Measurements from ENCODE around the gene LUC7L3. TPM values are rescaled to one million over a fixed set of nuclear protein-coding genes. Genes with fewer than 3 reads are reported as not detected.

The LUC7L3 gene
- total and polyA plus RNA-seq, 3 experiments from 2014 or later: 72.5 to 120 (median 113) TPM

DNA sequence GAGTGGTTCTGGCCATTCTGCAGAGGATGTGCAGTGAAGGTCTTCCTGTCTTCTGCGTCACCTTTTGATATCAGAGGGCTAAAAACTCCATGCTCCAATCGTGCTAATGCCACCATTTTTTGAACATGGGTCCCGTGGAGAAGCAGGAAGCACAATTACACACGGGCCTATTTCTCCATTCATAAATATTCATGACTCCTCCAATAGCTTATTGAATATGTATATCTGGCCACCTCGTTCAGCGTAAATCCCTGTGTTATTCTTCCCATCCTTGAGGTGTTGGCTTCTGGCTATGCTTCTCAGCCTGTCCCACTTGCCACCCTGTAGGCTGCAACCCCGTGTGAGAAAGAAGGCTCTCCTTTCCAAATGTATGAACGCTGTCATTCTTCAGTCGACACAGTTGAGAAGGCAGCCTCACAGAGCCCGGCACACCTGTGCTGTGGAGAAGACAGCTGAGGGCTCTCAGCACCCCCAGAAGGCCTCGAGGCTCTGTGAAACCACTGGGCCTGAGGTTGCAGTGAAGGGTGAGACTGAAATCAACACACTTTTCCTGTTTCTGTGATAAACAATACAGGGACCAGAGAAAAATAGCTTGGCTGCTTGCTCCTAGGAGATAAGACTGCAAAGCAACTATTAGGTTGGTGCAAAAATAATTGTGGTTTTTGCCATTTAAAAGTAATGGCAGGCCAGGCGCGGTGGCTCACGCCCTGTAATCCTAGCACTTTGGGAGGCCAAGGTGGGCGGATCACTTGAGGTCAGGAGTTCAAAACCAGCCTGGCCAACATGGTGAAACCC is 52.8 kb downstream of the LUC7L3 start:
- Histone ChIP-seq H3K4me1 (ENCODE audit: insufficient read depth, low read length) (no peaks in the 10 kb centered on the region), H3K27me3 (ENCODE audit: insufficient read depth, low read length, poor library complexity, severe bottlenecking) (no peaks in the 10 kb centered on the region), H3K27ac (ENCODE audit: low read depth, low read length) (no peak overlapping the region), H3K4me3 (ENCODE audit: low read length) (no peak overlapping the region), H3K9me3 (ENCODE audit: low read length) (no peaks in the 10 kb centered on the region), H3K36me3 (ENCODE audit: insufficient read depth, low read length) (no peaks in the 10 kb centered on the region)
- ChIA-PET CTCF (interaction anchor here (2.4 kb wide), 1 partner anchor 11 kb away, joined by 13 read pairs; no protein-coding TSS in a partner anchor), POLR2A (interaction anchor here (0.8 kb wide), 1 partner anchor 94 kb away, joined by 3 read pairs; the partner anchor contains the start of gene TOB1)
- H3K9me3 Mint-ChIP-seq: no peaks in the 10 kb centered on the region
- peaks cover 0 to 3% (median 0%) of the 10 kb centered on the region in 3 donors for H3K36me3 Mint-ChIP-seq
- H3K27ac Mint-ChIP-seq: peak overlapping the region in 1 of 8 donors; percentile 17
- peak overlapping the region in 1 of 7 donors; percentile 13 for H3K4me3 Mint-ChIP-seq
- H3K4me1 Mint-ChIP-seq: peaks cover 3 to 7% (median 6%) of the 10 kb centered on the region in 3 donors
- no peak for DNase-seq
- peaks cover 7 to 15% of the 10 kb centered on the region in 2 donors for H3K27me3 Mint-ChIP-seq

DNA sequence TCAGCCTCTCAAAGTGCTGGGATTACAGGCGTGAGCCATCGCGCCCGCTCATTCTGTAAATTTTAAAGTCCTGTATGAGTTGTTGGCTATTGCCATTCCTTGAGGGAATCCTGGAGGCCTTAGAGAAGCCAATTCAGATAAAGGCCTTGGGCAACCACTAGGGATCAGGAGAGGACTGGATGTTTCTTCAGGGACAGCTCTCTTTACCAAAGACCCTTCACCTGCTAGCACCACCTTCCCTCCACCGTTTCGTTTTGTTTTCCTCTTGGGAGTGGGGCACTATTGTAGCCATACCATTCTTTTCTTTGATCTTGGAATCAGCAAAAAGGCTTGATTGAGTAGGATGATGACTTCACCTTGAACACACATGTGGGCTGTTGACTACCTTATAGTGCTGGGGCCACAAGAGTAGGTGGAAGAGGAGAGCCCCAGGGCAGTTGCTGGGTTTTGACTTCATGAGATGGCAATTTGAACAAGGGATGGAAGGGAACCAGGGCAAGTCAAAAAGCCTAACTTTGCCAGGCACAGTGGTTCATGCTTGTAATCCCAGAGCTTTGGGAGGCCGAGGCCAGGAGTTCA is 54.9 kb downstream of the LUC7L3 start:
- POLR2A ChIA-PET: no interaction called here
- CTCF ChIA-PET: interaction anchor here (2.4 kb wide), 1 partner anchor 9 kb away, joined by 13 read pairs; no protein-coding TSS in a partner anchor
- peaks cover 0 to 2% (median 0%) of the 10 kb centered on the region in 3 donors for H3K36me3 Mint-ChIP-seq

DNA sequence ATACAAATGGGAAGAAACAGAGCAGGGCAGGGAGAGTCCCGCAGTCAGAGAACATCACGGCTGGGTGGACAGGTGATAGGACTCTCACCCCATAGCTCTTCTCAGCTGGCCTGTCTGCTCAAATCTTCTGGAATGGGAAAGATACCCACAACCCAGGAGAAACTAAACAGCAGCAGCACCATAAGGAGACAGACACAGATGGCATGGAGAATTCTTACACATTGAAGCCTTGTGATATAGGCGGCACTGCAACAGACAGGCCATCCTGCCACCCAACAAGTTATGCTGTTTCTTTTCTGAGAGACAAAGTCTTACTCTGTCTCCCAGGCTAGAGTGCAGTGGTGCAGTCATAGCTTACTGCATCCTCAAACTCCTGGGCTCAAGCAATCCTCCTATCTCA is 56.5 kb downstream of the LUC7L3 start:
- Mint-ChIP-seq H3K36me3 (peaks cover 0 to 2% (median 0%) of the 10 kb centered on the region in 3 donors), H3K4me1 (peaks cover 20 to 33% (median 30%) of the 10 kb centered on the region in 3 donors), H3K4me3 (no peak overlapping the region), H3K27ac (no peak overlapping the region), H3K27me3 (peaks cover 4% of the 10 kb centered on the region in 2 donors), H3K9me3 (no peaks in the 10 kb centered on the region)
- Histone ChIP-seq H3K27ac (ENCODE audit: low read depth, low read length) (no peak overlapping the region), H3K4me1 (ENCODE audit: insufficient read depth, low read length) (peaks cover 15% of the 10 kb centered on the region), H3K9me3 (ENCODE audit: low read length) (no peaks in the 10 kb centered on the region), H3K4me3 (ENCODE audit: low read length) (no peak overlapping the region), H3K36me3 (ENCODE audit: insufficient read depth, low read length) (no peaks in the 10 kb centered on the region), H3K27me3 (ENCODE audit: insufficient read depth, low read length, poor library complexity, severe bottlenecking) (no peaks in the 10 kb centered on the region)
- CTCF ChIA-PET: interaction anchor here (1.2 kb wide), 1 partner anchor 14 kb away, joined by 4 read pairs; no protein-coding TSS in a partner anchor
- POLR2A ChIA-PET: no interaction called here
- no peak for DNase-seq

More for the DNA sequence above, 54.9 kb downstream of the LUC7L3 start:
- Histone ChIP-seq H3K9me3 (ENCODE audit: low read length) (no peaks in the 10 kb centered on the region), H3K27ac (ENCODE audit: low read depth, low read length) (no peak overlapping the region), H3K27me3 (ENCODE audit: insufficient read depth, low read length, poor library complexity, severe bottlenecking) (no peaks in the 10 kb centered on the region), H3K4me3 (ENCODE audit: low read length) (no peak overlapping the region), H3K36me3 (ENCODE audit: insufficient read depth, low read length) (no peaks in the 10 kb centered on the region), H3K4me1 (ENCODE audit: insufficient read depth, low read length) (peaks cover 4% of the 10 kb centered on the region)
- Mint-ChIP-seq H3K4me3 (no peak overlapping the region), H3K27me3 (peaks cover 4 to 8% of the 10 kb centered on the region in 2 donors), H3K9me3 (no peaks in the 10 kb centered on the region), H3K4me1 (peaks cover 9 to 17% (median 16%) of the 10 kb centered on the region in 3 donors), H3K27ac (no peak overlapping the region)
- DNase-seq: no peak

DNA sequence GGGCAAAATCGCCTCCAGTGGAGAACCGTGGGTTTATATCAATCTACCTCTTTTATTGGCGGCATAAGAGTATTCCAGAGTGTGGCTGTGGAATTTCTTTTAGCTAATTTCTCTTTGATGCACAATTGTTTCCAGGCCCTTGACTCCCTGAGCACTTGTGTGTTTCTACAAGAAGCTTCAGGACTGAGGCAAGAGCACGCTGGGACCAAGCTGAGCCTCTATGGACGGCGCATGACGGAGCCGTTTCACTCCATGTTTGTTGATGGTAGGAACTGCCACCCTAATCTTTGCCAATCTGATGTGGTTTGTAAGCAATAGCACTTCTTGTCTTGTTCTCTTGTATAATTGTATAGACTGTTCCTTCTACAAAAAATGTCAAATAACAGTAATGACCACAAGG is 59.1 kb downstream of the LUC7L3 start:
- H3K4me3 ChIP-seq (ENCODE audit: low read length): no peak overlapping the region
- DNase-seq: no peak
- no peak overlapping the region for H3K27ac ChIP-seq (ENCODE audit: low read depth, low read length)
- peaks cover 28 to 43% (median 41%) of the 10 kb centered on the region in 3 donors for H3K4me1 Mint-ChIP-seq
- CTCF ChIA-PET: interaction anchor here (2.5 to 4.0 kb wide), 2 partner anchors 16 to 63 kb away, joined by 5 to 12 read pairs; no protein-coding TSS in a partner anchor
- no peak overlapping the region for H3K4me3 Mint-ChIP-seq
- H3K27me3 Mint-ChIP-seq: peaks cover 0 to 7% of the 10 kb centered on the region in 2 donors
- H3K4me1 ChIP-seq (ENCODE audit: insufficient read depth, low read length): peaks cover 15% of the 10 kb centered on the region
- H3K9me3 Mint-ChIP-seq: no peaks in the 10 kb centered on the region
- H3K9me3 ChIP-seq (ENCODE audit: low read length): no peaks in the 10 kb centered on the region
- no peaks in the 10 kb centered on the region for H3K36me3 ChIP-seq (ENCODE audit: insufficient read depth, low read length)
- no peak overlapping the region for H3K27ac Mint-ChIP-seq
- no peaks in the 10 kb centered on the region for H3K27me3 ChIP-seq (ENCODE audit: insufficient read depth, low read length, poor library complexity, severe bottlenecking)
- peaks cover 0 to 2% (median 0%) of the 10 kb centered on the region in 3 donors for H3K36me3 Mint-ChIP-seq
- POLR2A ChIA-PET: interaction anchor here (2.2 kb wide), 1 partner anchor 88 kb away, joined by 12 read pairs; the partner anchor contains the start of gene TOB1

DNA sequence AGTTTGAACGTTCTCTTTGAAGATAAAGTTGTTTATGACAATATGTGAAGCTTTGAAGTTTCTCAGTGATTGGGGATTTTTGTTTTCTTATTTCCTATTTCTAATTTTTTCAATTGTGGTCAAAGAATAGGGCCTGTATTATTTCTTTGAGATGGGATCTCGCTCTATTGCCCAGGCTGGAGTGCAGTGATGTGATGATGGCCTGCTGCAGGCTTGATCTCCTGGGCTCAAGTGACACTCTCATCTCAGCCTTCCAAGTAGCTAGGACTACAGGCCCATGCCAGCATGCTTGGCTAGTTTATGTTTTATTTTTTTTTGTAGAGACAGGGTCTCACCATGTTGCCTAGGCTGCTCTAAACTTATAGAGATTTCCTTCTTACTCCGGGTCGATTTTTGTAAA is 59.6 kb downstream of the LUC7L3 start:
- Histone ChIP-seq H3K27ac (ENCODE audit: low read depth, low read length) (no peak overlapping the region), H3K4me1 (ENCODE audit: insufficient read depth, low read length) (peaks cover 15% of the 10 kb centered on the region), H3K9me3 (ENCODE audit: low read length) (no peaks in the 10 kb centered on the region), H3K4me3 (ENCODE audit: low read length) (no peak overlapping the region), H3K36me3 (ENCODE audit: insufficient read depth, low read length) (no peaks in the 10 kb centered on the region), H3K27me3 (ENCODE audit: insufficient read depth, low read length, poor library complexity, severe bottlenecking) (no peaks in the 10 kb centered on the region)
- Mint-ChIP-seq H3K36me3 (no peaks in the 10 kb centered on the region), H3K4me3 (peak overlapping the region in 1 of 7 donors; percentile 72), H3K27me3 (peaks cover 0 to 7% of the 10 kb centered on the region in 2 donors), H3K27ac (peak overlapping the region in 2 of 8 donors; percentile 82 to 87), H3K9me3 (no peaks in the 10 kb centered on the region), H3K4me1 (peaks cover 28 to 43% (median 41%) of the 10 kb centered on the region in 3 donors)
- CTCF ChIA-PET: interaction anchor here (1.2 to 4.0 kb wide), 4 partner anchors 16 to 171 kb away, joined by 4 to 12 read pairs (median 6); no protein-coding TSS in a partner anchor
- DNase-seq: no peak
- POLR2A ChIA-PET: interaction anchor here (2.2 kb wide), 1 partner anchor 87 kb away, joined by 12 read pairs; the partner anchor contains the start of gene TOB1

GRCh38 chr17:50779747-50780353 is 60.4 kb downstream of the LUC7L3 start:
- H3K4me3 ChIP-seq (ENCODE audit: low read length): no peak overlapping the region
- Mint-ChIP-seq H3K27ac (peak overlapping the region; percentile 82 to 97 (median 88)), H3K4me3 (peak overlapping the region; percentile 62 to 90 (median 73)), H3K36me3 (no peaks in the 10 kb centered on the region), H3K27me3 (peaks cover 0 to 7% of the 10 kb centered on the region in 2 donors), H3K9me3 (no peaks in the 10 kb centered on the region), H3K4me1 (peaks cover 28 to 43% (median 41%) of the 10 kb centered on the region in 3 donors)
- POLR2A ChIA-PET: interaction anchor here (0.6 to 2.2 kb wide), 5 partner anchors 17 to 87 kb away, joined by 3 to 12 read pairs (median 6); partner anchors contain the start of gene TOB1
- H3K27ac ChIP-seq (ENCODE audit: low read depth, low read length): no peak overlapping the region
- no peaks in the 10 kb centered on the region for H3K9me3 ChIP-seq (ENCODE audit: low read length)
- peak; percentile 47 to 80 (median 67) for DNase-seq
- no peaks in the 10 kb centered on the region for H3K36me3 ChIP-seq (ENCODE audit: insufficient read depth, low read length)
- peaks cover 15% of the 10 kb centered on the region for H3K4me1 ChIP-seq (ENCODE audit: insufficient read depth, low read length)
- no peaks in the 10 kb centered on the region for H3K27me3 ChIP-seq (ENCODE audit: insufficient read depth, low read length, poor library complexity, severe bottlenecking)
- CTCF ChIA-PET: interaction anchor here (1.2 to 4.0 kb wide), 4 partner anchors 17 to 170 kb away, joined by 4 to 12 read pairs (median 6); no protein-coding TSS in a partner anchor

DNA sequence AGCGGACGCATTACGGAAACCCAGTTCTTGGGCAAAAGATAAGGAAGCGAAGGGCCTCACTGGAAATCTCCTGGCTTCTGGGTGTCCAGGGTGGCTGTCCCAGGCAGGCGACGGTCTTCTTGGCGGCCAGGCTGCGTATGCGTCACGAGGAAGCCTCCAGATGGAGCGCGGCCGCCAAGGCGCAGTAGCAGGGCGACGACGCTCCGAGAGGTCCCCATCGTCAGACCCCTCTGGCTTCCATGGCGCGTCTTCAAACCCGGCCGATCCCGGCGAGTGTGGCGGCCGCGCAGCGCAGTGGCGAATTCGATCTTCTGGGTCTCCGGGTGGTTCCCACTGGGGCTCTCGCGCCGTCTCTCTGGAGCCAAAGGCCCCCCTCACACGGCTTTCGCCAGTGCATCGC is 61.8 kb downstream of the LUC7L3 start:
- CTCF ChIA-PET: interaction anchor here (1.3 to 4.0 kb wide), 3 partner anchors 31 to 72 kb away, joined by 5 to 12 read pairs (median 6); no protein-coding TSS in a partner anchor
- H3K4me3 ChIP-seq (ENCODE audit: low read length): no peak overlapping the region
- no peak for DNase-seq

More for the DNA sequence above, 61.8 kb downstream of the LUC7L3 start:
- H3K9me3 Mint-ChIP-seq: no peaks in the 10 kb centered on the region
- Histone ChIP-seq H3K36me3 (ENCODE audit: insufficient read depth, low read length) (no peaks in the 10 kb centered on the region), H3K27me3 (ENCODE audit: insufficient read depth, low read length, poor library complexity, severe bottlenecking) (no peaks in the 10 kb centered on the region), H3K9me3 (ENCODE audit: low read length) (no peaks in the 10 kb centered on the region), H3K4me1 (ENCODE audit: insufficient read depth, low read length) (peaks cover 15% of the 10 kb centered on the region), H3K27ac (ENCODE audit: low read depth, low read length) (no peak overlapping the region)
- H3K36me3 Mint-ChIP-seq: no peaks in the 10 kb centered on the region
- POLR2A ChIA-PET: no interaction called here
- peaks cover 28 to 43% (median 41%) of the 10 kb centered on the region in 3 donors for H3K4me1 Mint-ChIP-seq
- H3K4me3 Mint-ChIP-seq: peak overlapping the region in 6 of 7 donors; percentile 31 to 70 (median 50)
- peak overlapping the region in 2 of 8 donors; percentile 34 to 70 for H3K27ac Mint-ChIP-seq
- H3K27me3 Mint-ChIP-seq: peaks cover 0 to 7% of the 10 kb centered on the region in 2 donors

All from CD8-positive, alpha-beta memory T cell (primary cell).